Measurements from ENCODE around the gene TSPY3.
"Not testable (repeated sequence)": the region's sequence is repeated elsewhere in the genome, so short reads cannot be mapped to it uniquely, and the experiment has no call there.

Gene TSPY3, protein sequence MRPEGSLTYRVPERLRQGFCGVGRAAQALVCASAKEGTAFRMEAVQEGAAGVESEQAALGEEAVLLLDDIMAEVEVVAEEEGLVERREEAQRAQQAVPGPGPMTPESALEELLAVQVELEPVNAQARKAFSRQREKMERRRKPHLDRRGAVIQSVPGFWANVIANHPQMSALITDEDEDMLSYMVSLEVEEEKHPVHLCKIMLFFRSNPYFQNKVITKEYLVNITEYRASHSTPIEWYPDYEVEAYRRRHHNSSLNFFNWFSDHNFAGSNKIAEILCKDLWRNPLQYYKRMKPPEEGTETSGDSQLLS

DNA sequence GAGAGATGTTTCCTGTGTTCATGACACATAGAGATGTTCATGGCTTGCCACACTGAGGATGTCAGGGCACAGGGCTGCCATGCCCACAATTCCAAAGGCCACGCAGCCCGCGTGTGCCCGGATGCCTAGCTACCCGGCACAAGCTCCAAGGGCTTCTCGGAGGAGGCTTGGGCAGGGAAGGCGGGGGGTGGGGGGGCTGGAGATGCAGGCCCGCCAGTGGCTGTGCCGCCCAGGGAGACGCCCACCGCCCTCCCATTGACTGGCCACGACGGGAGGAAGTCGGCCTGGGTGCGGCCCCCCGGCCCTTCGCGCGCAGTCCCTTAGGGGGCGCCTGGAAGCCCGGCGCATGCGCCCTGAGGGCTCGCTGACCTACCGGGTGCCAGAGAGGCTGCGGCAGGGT is at the start of gene TSPY3:
TSPY3 (plus strand) TSS at position 301 of the 400 bp plus-strand sequence; CDS start at position 347, 46 bp downstream.
- not testable (repeated sequence) for DNase-seq (ENCODE audit: low read depth, low spot score)

DNA sequence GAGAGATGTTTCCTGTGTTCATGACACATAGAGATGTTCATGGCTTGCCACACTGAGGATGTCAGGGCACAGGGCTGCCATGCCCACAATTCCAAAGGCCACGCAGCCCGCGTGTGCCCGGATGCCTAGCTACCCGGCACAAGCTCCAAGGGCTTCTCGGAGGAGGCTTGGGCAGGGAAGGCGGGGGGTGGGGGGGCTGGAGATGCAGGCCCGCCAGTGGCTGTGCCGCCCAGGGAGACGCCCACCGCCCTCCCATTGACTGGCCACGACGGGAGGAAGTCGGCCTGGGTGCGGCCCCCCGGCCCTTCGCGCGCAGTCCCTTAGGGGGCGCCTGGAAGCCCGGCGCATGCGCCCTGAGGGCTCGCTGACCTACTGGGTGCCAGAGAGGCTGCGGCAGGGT is 40.7 kb upstream of the TSPY3 start, which contains the start of gene TSPY8:
TSPY8 (plus strand) TSS at position 301 of the 400 bp plus-strand sequence; CDS start at position 347, 46 bp downstream.
- not testable (repeated sequence) for DNase-seq (ENCODE audit: low read depth, low spot score)

DNA sequence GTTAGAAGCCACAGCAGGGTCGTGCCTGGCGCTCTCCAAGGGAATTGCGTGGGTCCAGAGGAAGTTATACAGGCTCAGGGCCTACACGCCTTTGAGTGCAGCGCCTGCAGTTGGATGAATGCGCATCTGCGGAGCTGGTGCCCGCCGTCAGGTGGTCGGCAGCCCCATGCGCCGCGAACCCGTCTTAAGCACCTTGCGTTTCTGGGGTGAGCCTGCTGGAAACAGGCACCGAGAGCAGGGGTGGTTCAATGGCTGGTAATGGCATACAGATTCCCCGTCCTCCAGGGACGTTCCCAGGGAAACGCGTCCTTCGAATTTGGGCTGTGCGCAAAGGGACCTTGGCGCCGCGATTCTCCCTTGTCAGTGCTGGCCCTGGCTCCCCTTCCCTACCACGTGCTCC is 1.7 kb upstream of the TSPY3 start:
- not testable (repeated sequence) for DNase-seq (ENCODE audit: low read depth, low spot score)

All from activated CD4-positive, CD25-positive, alpha-beta regulatory T cell treated with anti-CD3 and anti-CD28 coated beads, Interleukin-2, amount 50 U/mL, for 16 hours (primary cell).